Measurements from ENCODE around the gene PRAC1.

DNA sequence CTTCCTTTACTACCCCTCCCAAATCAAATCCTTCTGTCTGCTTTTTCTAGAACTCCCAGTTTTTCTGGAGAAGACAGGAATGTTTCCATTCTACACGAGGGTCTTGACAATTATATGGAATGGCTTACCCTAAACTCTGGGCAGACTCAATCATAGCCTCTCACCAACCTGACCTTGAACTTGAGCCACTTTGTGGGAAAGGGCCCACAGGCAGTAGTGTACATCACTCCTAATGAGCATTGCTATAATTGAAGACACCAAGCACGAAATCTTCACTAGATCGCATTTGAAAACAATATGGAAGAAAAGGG is 7.9 kb upstream of the PRAC1 start:
- TF ChIP-seq, protein P1, sequence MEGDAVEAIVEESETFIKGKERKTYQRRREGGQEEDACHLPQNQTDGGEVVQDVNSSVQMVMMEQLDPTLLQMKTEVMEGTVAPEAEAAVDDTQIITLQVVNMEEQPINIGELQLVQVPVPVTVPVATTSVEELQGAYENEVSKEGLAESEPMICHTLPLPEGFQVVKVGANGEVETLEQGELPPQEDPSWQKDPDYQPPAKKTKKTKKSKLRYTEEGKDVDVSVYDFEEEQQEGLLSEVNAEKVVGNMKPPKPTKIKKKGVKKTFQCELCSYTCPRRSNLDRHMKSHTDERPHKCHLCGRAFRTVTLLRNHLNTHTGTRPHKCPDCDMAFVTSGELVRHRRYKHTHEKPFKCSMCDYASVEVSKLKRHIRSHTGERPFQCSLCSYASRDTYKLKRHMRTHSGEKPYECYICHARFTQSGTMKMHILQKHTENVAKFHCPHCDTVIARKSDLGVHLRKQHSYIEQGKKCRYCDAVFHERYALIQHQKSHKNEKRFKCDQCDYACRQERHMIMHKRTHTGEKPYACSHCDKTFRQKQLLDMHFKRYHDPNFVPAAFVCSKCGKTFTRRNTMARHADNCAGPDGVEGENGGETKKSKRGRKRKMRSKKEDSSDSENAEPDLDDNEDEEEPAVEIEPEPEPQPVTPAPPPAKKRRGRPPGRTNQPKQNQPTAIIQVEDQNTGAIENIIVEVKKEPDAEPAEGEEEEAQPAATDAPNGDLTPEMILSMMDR (conservative IDR thresholded peaks at IDR 0.05; ENCODE audit: low read length), result no peak
- no peak for TF ChIP-seq EZH2phosphoT487 (IDR thresholded peaks at IDR 0.05; ENCODE audit: borderline replicate concordance, low read depth, low read length)

Measured in OCI-LY7 (cell line).